ENCODE data around the gene MRPL38.
"Not testable (repeated sequence)": the region's sequence is repeated elsewhere in the genome, so short reads cannot be mapped to it uniquely, and the experiment has no call there.

MRPL38 gene

GRCh38 chr17:75854101-75854748 lies 50.5 kb downstream of the MRPL38 start:
- DNase-seq (ENCODE audit: low read depth): peak; percentile 62

- peak; percentile 59 for DNase-seq (ENCODE audit: low read depth)
Measured at GRCh38 chr17:75853433-75853832, 51.3 kb downstream of the MRPL38 start.

- not testable (repeated sequence) for DNase-seq (ENCODE audit: low read depth)
Measured at GRCh38 chr17:75851693-75851991, 53.0 kb downstream of the MRPL38 start.

GRCh38 chr17:75850928-75851692 lies 53.6 kb downstream of the MRPL38 start:
- DNase-seq (ENCODE audit: low read depth): peak; percentile 69

- DNase-seq (ENCODE audit: low read depth): no peak
Measured at GRCh38 chr17:75849724-75850123, 55.0 kb downstream of the MRPL38 start.

- no peak for DNase-seq (ENCODE audit: low read depth)
Measured at GRCh38 chr17:75849279-75849646, 55.4 kb downstream of the MRPL38 start.
